K562 (cell line): ENCODE measurements around the gene ZFP3. TPM values are rescaled to one million over a fixed set of nuclear protein-coding genes. Genes with fewer than 3 reads are reported as not detected.

Experiments
- ATAC-seq: fragments of 200-7000 bp; cut with Tn5 transposase; 3 replicates; pipeline ENCODE4 v1.9.1; 2020; ENCODE audit warnings: moderate library complexity
- BruUV-seq: library from RNA; stranded (reverse); fragments of 400-500 nt; replicated peaks from 2 replicates; lab custom pipeline; 2021; lab: Mats Ljungman, UMichigan
- CTCF ChIA-PET: fragments of 300-600 bp; formaldehyde crosslinking; extraction: SDS; loops from one replicate; lab custom pipeline; 2021; ENCODE audit warnings: low intra/inter-chr PET ratio; lab: Yijun Ruan, JAX
- POLR2A ChIA-PET: fragments of 300-600, 350-650 bp; sonication (Branson Sonifier 250); formaldehyde crosslinking; extraction: SDS; loops from one replicate; lab custom pipeline; 2021; ENCODE audit warnings: antibody characterized with exemption, inconsistent platforms; lab: Yijun Ruan, JAX
- DNase-seq, 4 experiments: peaks; one replicate each; pipeline versions ENCODE4 v3.0.0 to v3.0.0-alpha.2; 2011 to 2018; ENCODE audit warnings: low spot score in 3 of 4, mixed read lengths in 3 of 4; ENCODE audit errors: extremely low read depth in 1 of 4
- FAIRE-seq: peaks from 2 replicates; lab custom pipeline; 2011; peaks lifted over from hg19 to GRCh38; lab: Jason Lieb, UNC
- H2AFZ ChIP-seq: 2 replicates; pipeline ENCODE4 v1.6.0; 2011; ENCODE audit warnings: low read depth, low read length, control low read depth, inconsistent platforms
- H3K27ac ChIP-seq: fragments of 200-600 bp; 3 replicates; pipeline ENCODE4 v1.8.0; 2011; ENCODE audit warnings: low read depth, mild to moderate bottlenecking, control low read depth, inconsistent platforms, low read length, moderate library complexity, mixed read lengths; ENCODE audit errors: extremely low read depth
- H3K27me3 ChIP-seq, 2 experiments: fragments of 300-600 bp in 1 of 2; 2 replicates in 1 of 2; 3 replicates in 1 of 2; pipeline versions ENCODE4 v1.6.0 to v1.8.0; 2011; ENCODE audit warnings: inconsistent platforms in 2 of 2, low read length in 2 of 2, mild to moderate bottlenecking in 1 of 2, mixed read lengths in 1 of 2, moderate library complexity in 1 of 2; ENCODE audit not compliant: control insufficient read depth in 2 of 2, insufficient read depth in 2 of 2
- H3K36me3 ChIP-seq: fragments of 300-600 bp; 3 replicates; pipeline ENCODE4 v1.8.0; 2011; ENCODE audit warnings: mild to moderate bottlenecking, low read length, inconsistent platforms; ENCODE audit not compliant: control insufficient read depth, insufficient read depth
- H3K4me1 ChIP-seq, 2 experiments: fragments of 200-600 bp in 1 of 2; replicated peaks in 1 of 2; 2 replicates in 1 of 2; 3 replicates in 1 of 2; pipeline versions ENCODE4 v1.5.1 to v1.8.0; 2011; ENCODE audit warnings: inconsistent platforms in 2 of 2, low read length in 2 of 2, mild to moderate bottlenecking in 1 of 2, mixed read lengths in 1 of 2, moderate library complexity in 1 of 2; ENCODE audit not compliant: control insufficient read depth in 2 of 2, insufficient read depth in 2 of 2
- H3K4me2 ChIP-seq: 2 replicates; pipeline ENCODE4 v1.6.1; 2011; ENCODE audit warnings: low read length, control low read depth, inconsistent platforms, mixed read lengths; ENCODE audit not compliant: insufficient read depth
- H3K4me3 ChIP-seq: fragments of 200-600 bp; sonication (generic), shearing (Covaris generic); 2 replicates; pipeline ENCODE4 v1.5.1; 2016; ENCODE audit warnings: control low read depth, inconsistent platforms
- H3K79me2 ChIP-seq: fragments of 200-600 bp; 3 replicates; pipeline ENCODE4 v1.8.0; 2011; ENCODE audit warnings: low read length, inconsistent platforms; ENCODE audit not compliant: control insufficient read depth, insufficient read depth
- H3K9ac ChIP-seq, 2 experiments: 2 replicates each; pipeline versions ENCODE4 v1.6.0 to v1.6.1; 2011; ENCODE audit warnings: low read depth in 2 of 2, low read length in 2 of 2, control low read depth in 1 of 2, inconsistent platforms in 1 of 2, mild to moderate bottlenecking in 1 of 2, mixed read lengths in 1 of 2; ENCODE audit not compliant: insufficient read depth in 1 of 2
- H3K9me1 ChIP-seq: one replicate; pipeline ENCODE4 v1.6.0; 2011; ENCODE audit warnings: inconsistent platforms, mild to moderate bottlenecking, low read length, moderate library complexity; ENCODE audit not compliant: control insufficient read depth, insufficient read depth
- H3K9me3 ChIP-seq: replicated peaks from 2 replicates; pipeline ENCODE4 v1.5.1; 2011; ENCODE audit warnings: low read depth, low read length, inconsistent platforms; ENCODE audit not compliant: control insufficient read depth, insufficient read depth
- H4K20me1 ChIP-seq: replicated peaks from 2 replicates; pipeline ENCODE4 v1.6.1; 2011; ENCODE audit warnings: low read length, inconsistent platforms, mixed read lengths; ENCODE audit not compliant: control insufficient read depth, insufficient read depth
- ARID3A ChIP-seq: IDR thresholded peaks from 2 replicates; pipeline ENCODE4 v1.6.1; 2012; ENCODE audit warnings: low read depth, low read length, improper control_type of control experiment, borderline replicate concordance
- BRD9 ChIP-seq: fragments of 450-650 bp; IDR thresholded peaks from 2 replicates; pipeline ENCODE4 v1.6.1; 2018; ENCODE audit warnings: low read depth; ENCODE audit not compliant: partially characterized antibody
- C11orf30 ChIP-seq: fragments of 450-650 bp; IDR thresholded peaks from 2 replicates; pipeline ENCODE4 v1.6.1; 2016; ENCODE audit warnings: low read depth, mild to moderate bottlenecking
- CAMTA2 ChIP-seq: fragments of 250-450 bp; sonication (Bioruptor Pico); conservative IDR thresholded peaks from 2 replicates; pipeline ENCODE4 v1.5.1; 2022
- EWSR1 ChIP-seq: fragments of 450-650 bp; IDR thresholded peaks from 2 replicates; pipeline ENCODE4 v1.6.1; 2018; ENCODE audit warnings: borderline replicate concordance, mild to moderate bottlenecking, low read depth, moderate library complexity; ENCODE audit not compliant: partially characterized antibody
- KAT2B ChIP-seq: IDR thresholded peaks from one replicate; pipeline ENCODE4 v1.6.1; 2012; ENCODE audit warnings: low read depth, mild to moderate bottlenecking, control low read depth, inconsistent platforms, low read length, moderate library complexity
- MCM3 ChIP-seq: fragments of 450-650 bp; IDR thresholded peaks from 2 replicates; pipeline ENCODE4 v1.6.1; 2016
- MEF2D ChIP-seq: conservative IDR thresholded peaks from 2 replicates; pipeline ENCODE4 v1.6.1; 2016; ENCODE audit warnings: low read depth, missing genetic modification characterization, missing compliant biosample characterization
- MTA3 ChIP-seq: fragments of 450-650 bp; formaldehyde crosslinking; IDR thresholded peaks from 2 replicates; pipeline ENCODE4 v1.6.1; 2017; ENCODE audit warnings: mild to moderate bottlenecking, borderline replicate concordance
- PHF8 ChIP-seq: fragments of 200-600 bp; sonication (generic); IDR thresholded peaks from 2 replicates; pipeline ENCODE4 v1.6.1; 2012; ENCODE audit warnings: mixed run types, mild to moderate bottlenecking, inconsistent platforms, low read length, moderate library complexity, borderline replicate concordance
- RBM34 ChIP-seq: fragments of 200-400 bp; formaldehyde crosslinking; IDR thresholded peaks from 2 replicates; pipeline ENCODE4 v1.6.1; 2018; ENCODE audit warnings: low read length, borderline replicate concordance; ENCODE audit not compliant: insufficient read depth
- SIX5 ChIP-seq, 2 experiments: IDR thresholded peaks; 2 replicates each; pipeline ENCODE4 v1.6.1; 2011; ENCODE audit warnings: low read length in 2 of 2, borderline replicate concordance in 1 of 2, low read depth in 1 of 2, mild to moderate bottlenecking in 1 of 2, moderate library complexity in 1 of 2; ENCODE audit not compliant: insufficient read depth in 1 of 2
- TSC22D4 ChIP-seq: fragments of 450-650 bp; IDR thresholded peaks from 2 replicates; pipeline ENCODE4 v1.6.1; 2016; ENCODE audit warnings: missing genetic modification characterization, missing biosample characterization, control low read depth
- ZFX ChIP-seq: sonication (generic); formaldehyde crosslinking; IDR thresholded peaks from 2 replicates; pipeline ENCODE4 v1.8.0; 2022; ENCODE audit warnings: mild to moderate bottlenecking, missing genetic modification reagents, moderate library complexity
- ZZZ3 ChIP-seq: fragments of 450-650 bp; IDR thresholded peaks from 2 replicates; pipeline ENCODE4 v1.6.1; 2016; ENCODE audit warnings: antibody characterized with exemption, mild to moderate bottlenecking, moderate library complexity
- WGBS: fragments of 100-300 bp; shearing (Covaris generic); methylation state at CpG from one replicate; pipeline ENCODE4 v1.1.6; 2016; ENCODE audit warnings: low coverage, mixed read lengths; ENCODE audit not compliant: insufficient coverage; ENCODE audit errors: missing lambda C conversion rate; 5-methylcytosine and 5-hydroxymethylcytosine counted together
- in situ Hi-C: fragments of 300-500 bp; cut with MboI; formaldehyde crosslinking; loops from 4 replicates; pipeline ENCODE4 v1.15.0; 2018; ENCODE audit warnings: inconsistent platforms, mixed read lengths
- intact Hi-C: fragments of 100-400 bp; cut with micrococcal nuclease; formaldehyde crosslinking; loops from 2 replicates; pipeline ENCODE4 v1.14.2; 2022
- polyA plus RNA-seq, 8 experiments: library from polyadenylated mRNA; depleted of rRNA in 4 of 8; stranded (reverse) in 5 of 8; unstranded in 3 of 8; fragments of >200 nt; fragmentation: Nextera tagmentation in 2 of 8; fragmentation: Illumina TruSeq in 1 of 8; extraction: Ambion mirVana in 2 of 8; extraction: Trizol in 1 of 8; gene quantifications; 2 replicates each; pipeline versions ENCODE4 v1.2.1 to v1.2.3, GENCODE V29; 2011 to 2014; ENCODE audit warnings: inconsistent platforms in 1 of 8, missing spikeins in 1 of 8
- total RNA-seq, 7 experiments: library from RNA; depleted of rRNA in 6 of 7; stranded (reverse); fragments of >200 nt in 6 of 7; fragmentation: Illumina TruSeq in 2 of 7; extraction: Trizol in 2 of 7; gene quantifications; 2 replicates each; pipeline versions ENCODE4 v1.2.1 to v1.2.3, GENCODE V29; 2011 to 2021; ENCODE audit warnings: low replicate concordance in 1 of 7

Gene ZFP3
- total and polyA plus RNA-seq, 9 of the 15 experiments (the other 6 are each of a cell fraction or from before 2014, with no cell fraction given) = 0.04 TPM; not detected in 8

GRCh38 chr17:5118219-5118618 lies 40.0 kb downstream of the ZFP3 start:
- H4K20me1 ChIP-seq = no peaks in the 10 kb centered on the region
- ChIA-PET CTCF (no interaction called here), POLR2A (no interaction called here)
- no peaks in the 10 kb centered on the region for H3K9me1 ChIP-seq
- H3K36me3 ChIP-seq = peaks cover 11% of the 10 kb centered on the region
- H3K79me2 ChIP-seq = 0 out of 3 replicates have a peak, but pooled peaks cover 2% of the 10 kb centered on the region
- no peaks in the 10 kb centered on the region for H3K4me1 ChIP-seq
- ATAC-seq (no peak), FAIRE-seq (no peak), DNase-seq (no peak)
- no TSS peak for BruUV-seq
- no peak for TF ChIP-seq ZZZ3
- no peak for TF ChIP-seq RBM34
- TF ChIP-seq CAMTA2 (CRISPR knock-in tag) = no peak
- TF ChIP-seq PHF8 = no peak
- TF ChIP-seq KAT2B = no peak
- TF ChIP-seq SIX5 (IDR thresholded peaks at IDR 0.05; ENCODE audit: borderline replicate concordance in 1 of 2, insufficient read depth in 1 of 2, low read depth in 1 of 2, low read length in 2 of 2) = no peak
- TF ChIP-seq MTA3 = no peak
- TF ChIP-seq MEF2D (tag) = no peak
- no peak for TF ChIP-seq TSC22D4
- TF ChIP-seq C11orf30 = no peak
- TF ChIP-seq ZFX = no peak
- TF ChIP-seq ARID3A = no peak
- TF ChIP-seq MCM3 = no peak
- TF ChIP-seq EWSR1 = no peak
- TF ChIP-seq BRD9 = no peak
- in situ Hi-C loops (no loop called here), intact Hi-C loops (no loop called here)
- WGBS = 6% methylated on average over 6 of the region's 6 CpGs
- H3K4me2 ChIP-seq = no peak overlapping the region
- no peak overlapping the region for H3K27ac ChIP-seq
- H3K9me3 ChIP-seq = 0 out of 2 replicates have a peak, but pooled peaks cover 1% of the 10 kb centered on the region
- no peak overlapping the region for H2AFZ ChIP-seq
- no peak overlapping the region for H3K9ac ChIP-seq
- H3K4me3 ChIP-seq = no peak overlapping the region
- peaks cover 0 to 6% of the 10 kb centered on the region in 2 experiments; a peak in 2 of 5 replicates for H3K27me3 ChIP-seq
